ENCODE results near the gene CD81. TPM values are rescaled to one million over a fixed set of nuclear protein-coding genes. Genes with fewer than 3 reads are reported as not detected.
A peak's percentile ranks its signal among the peaks of the same experiment; 100 is the strongest.

The CD81 gene
- total RNA-seq, 1 donor from 2014 or later, result 746 TPM

DNA sequence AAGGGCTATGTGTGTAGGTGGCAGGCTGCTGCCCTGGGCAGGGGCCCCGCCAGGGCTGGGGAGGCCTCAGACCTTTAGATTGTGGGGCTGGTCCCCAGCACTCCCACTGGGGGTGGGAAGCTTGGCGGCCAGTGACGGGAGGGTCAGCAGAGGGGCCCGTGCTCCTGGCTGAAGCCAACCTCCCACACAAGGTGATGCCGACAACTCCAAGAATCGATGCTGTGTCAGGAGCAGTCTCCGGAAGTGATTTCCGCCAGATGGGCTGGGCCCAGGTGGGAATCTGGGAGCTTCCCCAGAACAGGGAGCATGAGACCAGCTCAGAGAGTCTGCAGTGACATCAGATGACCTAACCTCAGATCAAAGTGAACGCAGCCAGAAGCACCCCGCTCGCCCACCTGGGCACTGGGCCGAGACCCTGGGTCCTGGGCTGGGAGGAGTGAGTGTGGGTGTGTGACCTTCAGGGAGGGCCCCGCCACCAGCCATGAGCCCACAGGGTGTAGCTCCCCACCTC is 59.5 kb downstream of the CD81 start:
- DNase-seq (ENCODE audit: low spot score), result no peak

GRCh38 chr11:2437516-2437915 is 60.4 kb downstream of the CD81 start:
- DNase-seq (ENCODE audit: low spot score), result no peak

GRCh38 chr11:2439820-2440219 is 62.7 kb downstream of the CD81 start:
- DNase-seq (ENCODE audit: low spot score), result no peak

GRCh38 chr11:2440646-2441045 is 63.5 kb downstream of the CD81 start:
- no peak for DNase-seq (ENCODE audit: low spot score)

- no peak for DNase-seq (ENCODE audit: low spot score)
Observed at GRCh38 chr11:2441171-2441570, 64.1 kb downstream of the CD81 start.

- no peak for DNase-seq (ENCODE audit: low spot score)
Observed at GRCh38 chr11:2442589-2442988, 65.5 kb downstream of the CD81 start.

GRCh38 chr11:2443406-2443805 is 66.3 kb downstream of the CD81 start:
- DNase-seq (ENCODE audit: low spot score), result no peak

DNA sequence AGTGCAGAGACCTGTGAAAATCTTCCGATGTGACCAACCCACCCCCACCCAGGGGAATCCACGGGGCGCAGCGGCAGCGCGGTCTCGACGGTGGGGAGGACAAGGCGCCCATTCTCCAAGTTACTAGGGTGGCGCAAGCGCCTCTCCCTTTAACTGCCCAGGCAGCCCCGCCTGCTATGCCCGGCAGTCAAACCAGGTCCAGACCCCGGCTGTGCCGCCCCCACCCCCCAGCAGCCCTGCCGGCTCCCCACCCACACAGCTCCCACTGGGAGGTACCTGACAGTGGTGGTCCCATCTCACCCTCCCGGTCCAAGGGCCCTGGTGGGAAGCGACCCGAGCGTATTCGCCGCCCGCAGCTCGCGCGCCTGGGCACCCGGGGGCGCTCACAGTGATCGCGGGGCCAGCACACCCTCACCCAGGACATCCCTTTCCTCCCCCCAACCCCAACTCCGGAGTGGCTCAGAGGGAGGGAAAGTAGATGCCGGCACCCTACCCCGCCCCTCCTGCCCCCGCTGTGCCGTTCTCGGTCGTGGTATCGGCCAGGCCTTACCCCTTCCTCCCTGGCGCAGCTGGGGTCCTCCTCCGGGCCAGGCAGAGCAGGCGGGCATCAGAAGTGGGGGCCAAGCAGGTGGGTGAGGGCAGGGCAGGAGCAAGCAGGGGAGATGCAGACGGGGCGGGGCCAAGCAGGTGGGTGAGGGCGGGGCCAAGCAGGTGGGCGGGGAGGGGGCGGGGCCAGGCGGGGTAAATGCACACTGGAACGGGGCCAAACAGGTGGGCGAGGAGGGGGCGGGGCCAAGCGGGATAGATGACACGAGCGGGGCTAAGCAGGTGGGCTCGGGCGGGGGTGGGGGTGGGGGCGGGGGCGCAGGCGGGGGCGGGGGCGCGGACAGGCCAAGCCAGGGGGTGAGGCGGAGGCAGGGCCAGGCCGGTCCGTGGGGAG is 67.0 kb downstream of the CD81 start, which contains the start of gene TRPM5:
TSS of gene TRPM5 (minus strand) at position 634 of the 940 bp plus-strand sequence. CDS start 21,478 bp downstream, outside the sequence.
- DNase-seq (ENCODE audit: low spot score), result peak; percentile 59

DNA sequence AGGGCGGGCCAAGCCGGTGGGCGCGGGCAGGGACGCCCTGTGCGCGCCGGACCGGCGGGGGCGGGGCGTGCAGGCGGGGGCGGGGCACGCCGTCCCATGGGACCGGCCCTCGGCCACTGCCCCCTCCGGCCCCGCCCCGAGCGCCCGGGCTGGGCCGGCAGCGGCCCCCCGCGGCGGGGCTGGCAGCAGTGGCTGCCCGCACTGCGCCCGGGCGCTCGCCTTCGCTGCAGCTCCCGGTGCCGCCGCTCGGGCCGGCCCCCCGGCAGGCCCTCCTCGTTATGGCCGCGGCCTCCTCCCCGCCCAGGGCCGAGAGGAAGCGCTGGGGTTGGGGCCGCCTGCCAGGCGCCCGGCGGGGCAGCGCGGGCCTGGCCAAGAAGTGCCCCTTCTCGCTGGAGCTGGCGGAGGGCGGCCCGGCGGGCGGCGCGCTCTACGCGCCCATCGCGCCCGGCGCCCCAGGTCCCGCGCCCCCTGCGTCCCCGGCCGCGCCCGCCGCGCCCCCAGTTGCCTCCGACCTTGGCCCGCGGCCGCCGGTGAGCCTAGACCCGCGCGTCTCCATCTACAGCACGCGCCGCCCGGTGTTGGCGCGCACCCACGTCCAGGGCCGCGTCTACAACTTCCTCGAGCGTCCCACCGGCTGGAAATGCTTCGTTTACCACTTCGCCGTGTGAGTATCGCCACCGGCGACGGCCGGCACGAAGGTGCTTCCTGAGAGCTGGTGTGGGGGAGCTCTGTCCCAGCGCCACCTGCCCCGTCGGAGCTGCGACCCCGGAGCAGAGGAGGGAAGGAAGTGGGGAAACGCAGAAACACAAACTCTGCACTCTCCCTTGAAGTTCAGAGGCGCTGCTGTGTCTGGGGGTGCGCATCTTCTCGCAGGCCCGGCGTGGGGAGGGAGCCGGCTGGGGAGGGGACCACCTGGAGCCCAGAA is 68.0 kb downstream of the CD81 start, which contains the start of gene KCNQ1:
TSS of gene KCNQ1 (plus strand) at position 188 of the 925 bp plus-strand sequence. CDS start at position 279, 91 bp downstream.
- peak; percentile 69 for DNase-seq (ENCODE audit: low spot score)

DNA sequence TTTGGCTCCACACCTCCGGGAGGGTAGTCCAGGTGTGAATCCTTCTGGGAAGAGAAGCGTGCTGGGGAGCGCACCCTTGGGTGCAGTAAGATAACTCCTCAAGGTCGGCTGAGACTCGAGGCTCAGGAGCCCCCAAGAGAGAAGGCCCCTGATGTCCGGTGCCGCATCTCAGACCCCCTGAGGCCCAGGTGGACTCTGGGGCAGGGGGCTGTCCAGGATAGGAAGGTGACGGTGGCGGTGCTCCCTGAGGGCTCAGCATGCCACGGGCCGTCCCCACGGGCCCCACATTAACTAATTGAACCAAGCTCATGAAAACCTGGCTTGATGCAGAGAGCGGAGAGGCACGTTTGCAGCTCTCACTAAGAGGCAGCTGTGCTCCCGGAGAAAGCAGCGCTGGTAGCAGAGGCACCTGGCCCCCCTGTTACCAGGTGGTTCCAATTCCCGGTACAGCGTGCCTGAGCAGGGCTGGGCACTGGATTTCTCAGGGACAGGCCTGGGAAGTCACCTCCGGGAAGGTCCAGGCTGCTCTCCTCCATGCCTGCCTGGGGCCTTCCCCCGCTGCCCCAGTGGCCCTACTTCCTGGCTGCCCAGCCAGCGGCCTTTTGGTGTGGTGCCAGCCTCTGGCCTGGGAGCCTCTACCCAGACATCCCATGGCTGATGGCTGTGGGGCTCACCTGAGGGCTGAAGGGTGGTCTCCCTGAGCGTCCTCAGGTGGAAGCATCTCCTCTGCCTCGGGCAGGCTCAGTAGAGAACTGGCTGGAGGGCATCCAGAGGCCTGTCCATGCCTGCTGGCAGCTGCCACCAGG is 68.8 kb downstream of the CD81 start:
- no peak for DNase-seq (ENCODE audit: low spot score)

GRCh38 chr11:2446590-2447252 is 69.6 kb downstream of the CD81 start:
- DNase-seq (ENCODE audit: low spot score), result no peak

Other genes with a start within 250 kb of the CD81 start
- 32.5 TPM for gene IGF2, start 237.9 kb upstream of the CD81 start, total RNA-seq
- 1.2 TPM for gene INS, start 216.1 kb upstream of the CD81 start, total RNA-seq
- 2.1 TPM for gene TH, start 205.5 kb upstream of the CD81 start, total RNA-seq
- gene ASCL2, start 106.7 kb upstream of the CD81 start, total RNA-seq, result 1.1 TPM
- 1.6 TPM for gene C11orf21, start 75.4 kb upstream of the CD81 start, total RNA-seq
- gene TSPAN32, start 75.3 kb upstream of the CD81 start, total RNA-seq, result 1.1 TPM
- 50.5 TPM for gene TSSC4, start 23.4 kb downstream of the CD81 start, total RNA-seq
- 4.4 TPM for gene TRPM5, start 67.2 kb downstream of the CD81 start, total RNA-seq
- gene KCNQ1, start 67.7 kb downstream of the CD81 start, total RNA-seq, result 96.4 TPM

Data from mucosa of gallbladder (tissue), 1 donor.